DOHH2 (cell line): ENCODE data around the gene CALU.

Source experiments
- H3F3A ChIP-seq: fragments of 200-600 bp; sonication (generic), shearing (Covaris generic); 2 replicates; pipeline ENCODE4 v1.6.0; 2016; ENCODE audit warnings: antibody characterized with exemption, mild to moderate bottlenecking; ENCODE audit not compliant: control insufficient read depth, insufficient read depth
- H3K27ac ChIP-seq: fragments of 200-600 bp; sonication (generic); 2 replicates; pipeline ENCODE4 v1.5.1; 2014; ENCODE audit warnings: low read depth, mild to moderate bottlenecking, low read length, moderate library complexity
- H3K27me3 ChIP-seq: fragments of 200-600 bp; sonication (generic); 2 replicates; pipeline ENCODE4 v1.6.1; 2014; ENCODE audit warnings: mild to moderate bottlenecking, low read length, mixed read lengths; ENCODE audit not compliant: control insufficient read depth
- H3K36me3 ChIP-seq: fragments of 200-600 bp; sonication (generic); 2 replicates; pipeline ENCODE4 v1.6.1; 2014; ENCODE audit warnings: mild to moderate bottlenecking, low read length, moderate library complexity, mixed read lengths; ENCODE audit not compliant: control insufficient read depth
- H3K4me1 ChIP-seq: fragments of 200-600 bp; sonication (generic); 2 replicates; pipeline ENCODE4 v1.6.1; 2014; ENCODE audit warnings: mild to moderate bottlenecking, low read length, mixed read lengths; ENCODE audit not compliant: control insufficient read depth
- H3K4me2 ChIP-seq: fragments of 200-600 bp; sonication (generic); 2 replicates; pipeline ENCODE4 v1.6.0; 2014; ENCODE audit warnings: mild to moderate bottlenecking, low read length, moderate library complexity
- H3K4me3 ChIP-seq: fragments of 200-600 bp; sonication (generic); 2 replicates; pipeline ENCODE4 v1.5.1; 2014; ENCODE audit warnings: mild to moderate bottlenecking, low read length, mixed read lengths
- H3K79me2 ChIP-seq: fragments of 200-600 bp; sonication (generic); 2 replicates; pipeline ENCODE4 v1.6.1; 2014; ENCODE audit warnings: mild to moderate bottlenecking, low read length, mixed read lengths; ENCODE audit not compliant: control insufficient read depth
- H3K9me2 ChIP-seq: fragments of 200-600 bp; sonication (generic); replicated peaks from 2 replicates; pipeline ENCODE4 v1.6.1; 2014; ENCODE audit warnings: mild to moderate bottlenecking, low read length, mixed read lengths; ENCODE audit not compliant: control insufficient read depth
- H3K9me3 ChIP-seq: fragments of 200-600 bp; sonication (generic); 2 replicates; pipeline ENCODE4 v1.6.1; 2014; ENCODE audit warnings: antibody characterized with exemption, low read length, mixed read lengths; ENCODE audit not compliant: control insufficient read depth, insufficient read depth
- H4K20me1 ChIP-seq: fragments of 200-600 bp; sonication (generic); 2 replicates; pipeline ENCODE4 v1.6.0; 2014; ENCODE audit warnings: low read depth, mild to moderate bottlenecking, antibody characterized with exemption, low read length, moderate library complexity; ENCODE audit not compliant: control insufficient read depth, insufficient read depth
- CTCF ChIP-seq: fragments of 200-600 bp; sonication (generic); IDR thresholded peaks from one replicate; pipeline ENCODE4 v1.5.1; 2014; ENCODE audit warnings: antibody characterized with exemption, mild to moderate bottlenecking, low read depth, low read length; ENCODE audit not compliant: poor library complexity, severe bottlenecking
- EZH2phosphoT487 ChIP-seq: fragments of 200-600 bp; sonication (generic); IDR thresholded peaks from 2 replicates; pipeline ENCODE4 v1.6.1; 2017; ENCODE audit warnings: borderline replicate concordance, mild to moderate bottlenecking, antibody characterized with exemption, low read length, moderate library complexity, mixed read lengths

Gene CALU

GRCh38 chr7:128731184-128731583 lies 8.0 kb upstream of the CALU start:
- Histone ChIP-seq H3K36me3 (no peaks in the 10 kb centered on the region), H3K4me2 (no peak overlapping the region), H3K9me2 (no peaks in the 10 kb centered on the region), H3K9me3 (no peaks in the 10 kb centered on the region), H3K79me2 (no peaks in the 10 kb centered on the region), H3K27ac (no peak overlapping the region), H3K27me3 (no peaks in the 10 kb centered on the region), H4K20me1 (no peaks in the 10 kb centered on the region), H3K4me3 (no peak overlapping the region), H3F3A (no peaks in the 10 kb centered on the region), H3K4me1 (peaks cover 22% of the 10 kb centered on the region)
- TF ChIP-seq EZH2phosphoT487 (no peak), CTCF (no peak)

- H3K4me2 ChIP-seq = no peak overlapping the region
- no peaks in the 10 kb centered on the region for H3K9me3 ChIP-seq
Observed at GRCh38 chr7:128732521-128733277, 6.5 kb upstream of the CALU start.

GRCh38 chr7:128733278-128733645 lies 5.9 kb upstream of the CALU start:
- Histone ChIP-seq H3K36me3 (no peaks in the 10 kb centered on the region), H3F3A (0 out of 2 replicates have a peak, but pooled peaks cover 4% of the 10 kb centered on the region), H3K9me3 (no peaks in the 10 kb centered on the region), H4K20me1 (no peaks in the 10 kb centered on the region), H3K4me3 (no peak overlapping the region), H3K4me2 (no peak overlapping the region), H3K79me2 (no peaks in the 10 kb centered on the region), H3K27me3 (no peaks in the 10 kb centered on the region), H3K4me1 (peaks cover 25% of the 10 kb centered on the region), H3K27ac (no peak overlapping the region), H3K9me2 (no peaks in the 10 kb centered on the region)
- no peak for TF ChIP-seq CTCF
- no peak for TF ChIP-seq EZH2phosphoT487

More at GRCh38 chr7:128732521-128733277, 6.5 kb upstream of the CALU start:
- Histone ChIP-seq H3F3A (no peaks in the 10 kb centered on the region), H3K27me3 (no peaks in the 10 kb centered on the region), H3K4me1 (peaks cover 21% of the 10 kb centered on the region), H3K27ac (no peak overlapping the region), H3K79me2 (no peaks in the 10 kb centered on the region), H3K9me2 (no peaks in the 10 kb centered on the region), H3K36me3 (no peaks in the 10 kb centered on the region), H4K20me1 (no peaks in the 10 kb centered on the region), H3K4me3 (no peak overlapping the region)
- TF ChIP-seq EZH2phosphoT487 = no peak
- no peak for TF ChIP-seq CTCF
